Right cardiac atrium (tissue), 5 donors: ENCODE data around the gene ISG20. TPM values are rescaled to one million over a fixed set of nuclear protein-coding genes. Genes with fewer than 3 reads are reported as not detected.

Experiments
- ATAC-seq, 2 donors: fragments of 200-7000 bp; cut with Tn5 transposase; one replicate each; pipeline versions ENCODE4 v1.8.0 to v1.9.1; 2020; ENCODE audit warnings: moderate library complexity in 2 of 2, mild to moderate bottlenecking in 1 of 2
- DNase-seq, 3 donors: peaks; one replicate each; pipeline ENCODE4 v3.0.0-alpha.2; 2020
- H3K27ac ChIP-seq: one replicate; pipeline ENCODE4 v1.5.1; 2013; ENCODE audit warnings: mild to moderate bottlenecking, low read length, control low read depth, moderate library complexity
- H3K27me3 ChIP-seq: one replicate; pipeline ENCODE4 v1.6.1; 2013; ENCODE audit not compliant: control insufficient read depth, insufficient read depth
- H3K4me1 ChIP-seq: one replicate; pipeline ENCODE4 v1.6.1; 2013; ENCODE audit warnings: low read length; ENCODE audit not compliant: control insufficient read depth, insufficient read depth
- H3K4me3 ChIP-seq: one replicate; pipeline ENCODE4 v1.5.1; 2013; ENCODE audit warnings: low read length, control low read depth
- H3K9me3 ChIP-seq: one replicate; pipeline ENCODE4 v1.6.1; 2013; ENCODE audit warnings: low read length; ENCODE audit not compliant: control insufficient read depth
- WGBS: extraction: QIAGEN DNeasy Blood & Tissue Kit; methylation state at CpG from one replicate; pipeline ENCODE4 v1.1.7; 2013; 5-methylcytosine and 5-hydroxymethylcytosine counted together
- intact Hi-C, 4 donors: fragments of 100-400 bp; cut with DNase I; formaldehyde crosslinking; loops; one replicate each; pipeline versions ENCODE4 v1.11.0 to v1.14.0; 2022 to 2023
- polyA plus RNA-seq: library from polyadenylated mRNA; stranded (reverse); fragments of 200-250 nt; gene quantifications from one replicate; pipeline ENCODE4 v1.2.3, GENCODE V29; 2013
- total RNA-seq, 4 donors: library from RNA; stranded (reverse); fragmentation: NEBNext Ultra II Directional; extraction: Animal tissue kit (Norgen Biotek cat#: 25700); gene quantifications; one replicate each; pipeline ENCODE4 v1.2.1, GENCODE V29; 2021
- donor health status: healthy with polysubstance abuse.
- donor health status: DM: no; HTN: yes; CAD: no.
- donor health status: DM: no; HTN: no; CAD: no.
- donor health status: DM: no; HTN: yes; CAD: no; lungs with severe emphysema.
- donor health status: DM: yes; HTN: yes; CAD: no.

ISG20 gene
- total and polyA plus RNA-seq, 5 donors: 3.4 to 5.8 (median 5.3) TPM

DNA sequence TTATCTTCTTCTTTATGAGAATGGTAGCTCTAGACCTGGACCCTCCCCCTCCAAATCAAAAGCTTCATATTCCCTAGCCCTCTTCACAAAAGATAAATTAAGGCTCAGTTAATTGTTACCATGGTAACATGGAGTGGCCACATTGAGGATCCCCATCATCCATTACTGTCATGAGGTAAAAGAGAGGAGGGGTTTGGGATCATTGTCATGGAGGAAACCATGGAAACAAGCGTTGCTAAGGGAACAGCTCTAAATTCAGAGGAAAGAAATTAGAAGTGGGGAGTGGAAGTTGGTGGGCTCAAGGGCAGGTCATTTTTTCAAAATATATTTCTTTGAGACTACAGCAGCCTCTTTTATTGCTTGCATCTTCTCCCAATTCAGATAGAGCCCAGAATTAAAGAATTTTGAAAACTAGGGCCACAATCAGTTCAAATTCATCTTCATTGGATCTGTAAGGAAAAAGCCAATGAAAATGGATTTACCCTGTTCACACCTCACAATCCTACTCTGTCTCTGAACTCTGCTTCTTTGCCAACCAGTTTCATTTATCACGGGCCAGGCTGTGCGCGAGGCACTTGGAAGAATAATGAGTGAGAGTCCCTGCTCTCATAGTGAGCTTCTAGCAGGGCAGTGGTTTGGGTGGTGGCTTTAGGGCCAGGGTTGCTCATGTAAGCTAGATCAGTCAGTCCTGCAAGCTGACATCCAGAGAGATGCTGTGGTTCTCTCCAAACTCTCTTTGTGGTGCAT lies 29.3 kb upstream of the ISG20 start:
- ATAC-seq: no peak

DNA sequence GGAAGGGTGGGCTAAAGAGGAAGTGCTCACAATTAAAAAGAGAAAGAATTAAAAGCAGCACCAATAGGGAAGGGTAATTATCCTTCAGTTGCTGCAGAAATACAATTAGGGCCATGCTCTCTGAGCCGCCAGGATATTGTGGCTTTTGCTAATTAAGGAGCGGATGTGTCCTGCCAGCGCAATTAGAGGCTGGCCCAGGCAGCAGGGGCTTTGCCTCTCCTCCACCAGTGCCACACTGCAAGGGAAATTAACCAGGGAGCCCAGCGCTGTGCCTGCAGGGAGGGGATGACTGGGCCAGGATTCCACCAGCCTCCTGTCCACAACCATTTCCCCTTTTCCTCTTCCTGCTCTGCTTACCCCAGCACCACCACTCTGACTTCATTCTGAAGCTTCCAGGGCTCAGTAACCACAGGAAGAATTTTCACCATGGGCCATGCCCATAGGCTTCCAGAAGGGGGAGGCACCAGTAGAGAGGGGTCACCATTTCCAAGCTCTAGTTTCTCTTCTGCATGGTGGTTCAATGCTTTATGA lies 28.1 kb upstream of the ISG20 start:
- no peaks in the 10 kb centered on the region for H3K4me1 ChIP-seq
- H3K27me3 ChIP-seq: no peaks in the 10 kb centered on the region
- 41% methylated on average over 4 of the region's 4 CpGs for WGBS
- no peaks in the 10 kb centered on the region for H3K9me3 ChIP-seq
- intact Hi-C loops: loop anchor here in 1 of 4 donors (5.0 kb wide), 1 partner anchor 133 kb away; no protein-coding TSS in a partner anchor
- no peak for DNase-seq
- ATAC-seq: no peak
- no peak overlapping the region for H3K4me3 ChIP-seq
- H3K27ac ChIP-seq: no peak overlapping the region

More for the DNA sequence above, 29.3 kb upstream of the ISG20 start:
- intact Hi-C loops: loop anchor here in 1 of 4 donors (5.0 kb wide), 1 partner anchor 132 kb away; no protein-coding TSS in a partner anchor
- H3K4me1 ChIP-seq: no peaks in the 10 kb centered on the region
- no peaks in the 10 kb centered on the region for H3K9me3 ChIP-seq
- WGBS: 68% methylated on average over 4 of the region's 4 CpGs
- no peaks in the 10 kb centered on the region for H3K27me3 ChIP-seq
- DNase-seq: no peak
- no peak overlapping the region for H3K27ac ChIP-seq
- no peak overlapping the region for H3K4me3 ChIP-seq

DNA sequence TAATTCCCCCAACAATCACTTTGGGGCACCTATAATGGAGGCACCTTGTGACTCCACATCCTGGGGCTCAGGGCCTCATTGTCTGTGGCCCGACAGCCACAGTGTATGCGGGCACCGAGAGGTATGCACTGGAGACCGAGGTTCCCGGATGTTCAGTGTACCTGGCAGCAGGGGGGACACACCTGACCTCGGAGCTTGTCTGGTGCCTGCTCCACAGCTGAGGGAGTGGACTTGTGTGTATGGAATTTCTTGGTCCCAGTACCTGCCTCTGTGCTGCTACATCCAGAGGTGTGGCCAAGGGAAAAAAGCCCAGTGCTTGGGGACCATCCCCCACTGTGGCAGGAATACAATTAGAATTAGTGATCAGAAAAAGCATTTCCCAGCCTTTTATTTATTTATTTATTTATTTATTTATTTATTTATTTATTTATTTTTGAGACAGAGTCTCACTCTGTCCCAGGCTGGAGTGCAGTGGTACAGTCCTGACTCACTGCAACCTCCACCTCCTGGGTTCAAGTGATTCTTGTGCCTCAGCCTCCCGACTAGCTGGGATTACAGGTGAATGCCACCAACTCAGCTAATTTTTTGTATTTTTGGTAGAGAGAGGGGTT lies 26.5 kb upstream of the ISG20 start:
- 69% methylated on average over 7 of the region's 7 CpGs for whole genome bisulfite sequencing
- DNase-seq (no peak), ATAC-seq (no peak)
- intact Hi-C loops: loop anchor here in 1 of 4 donors (5.0 kb wide), 1 partner anchor 135 kb away; no protein-coding TSS in a partner anchor
- Histone ChIP-seq H3K4me3 (no peak overlapping the region), H3K27me3 (no peaks in the 10 kb centered on the region), H3K9me3 (no peaks in the 10 kb centered on the region), H3K4me1 (no peaks in the 10 kb centered on the region), H3K27ac (no peak overlapping the region)

DNA sequence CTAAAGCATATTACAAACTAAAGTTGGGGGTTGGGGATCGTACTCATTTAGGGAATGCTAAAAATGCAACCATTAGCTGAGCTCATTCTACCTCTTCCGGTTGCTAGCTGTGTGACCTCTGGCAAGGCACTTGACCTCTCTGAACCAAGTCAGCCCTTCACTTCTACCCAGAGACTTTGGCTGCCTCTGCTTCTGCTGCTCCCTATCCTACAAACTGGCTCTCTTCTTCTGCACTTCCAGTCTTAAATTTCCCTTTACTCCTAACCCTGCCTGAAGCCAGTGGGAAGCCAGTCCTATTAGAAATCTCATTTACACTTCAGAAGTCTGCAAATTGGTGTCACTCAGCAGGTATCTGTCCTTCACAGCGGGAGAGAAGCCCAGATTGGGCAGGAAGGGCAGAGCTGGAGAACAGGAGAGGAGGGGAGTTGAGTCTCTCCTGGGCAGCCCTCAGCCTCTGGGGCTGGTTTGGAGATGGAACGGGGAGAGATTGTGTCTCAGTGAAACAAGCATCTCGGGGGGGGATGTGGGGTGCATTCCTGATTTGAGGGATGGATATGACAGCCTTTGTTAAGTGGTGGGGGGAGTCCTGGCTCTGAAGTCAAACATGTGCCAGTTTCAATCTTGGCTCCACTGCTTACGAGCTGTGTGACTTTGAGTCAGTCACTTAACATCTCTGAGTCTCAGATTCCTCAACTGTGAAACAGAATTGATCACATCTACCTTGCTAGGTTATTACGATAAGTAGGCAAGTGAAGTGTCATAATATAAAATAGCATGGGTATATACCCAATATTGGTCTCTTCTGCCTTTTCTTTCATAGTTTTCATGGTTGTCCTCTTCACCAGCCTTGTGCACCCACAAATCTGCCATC lies 25.5 kb upstream of the ISG20 start:
- no peak overlapping the region for H3K4me3 ChIP-seq
- H3K27me3 ChIP-seq: no peaks in the 10 kb centered on the region
- DNase-seq (no peak), ATAC-seq (no peak)
- intact Hi-C loops: loop anchor here in 1 of 4 donors (5.0 kb wide), 1 partner anchor 136 kb away; no protein-coding TSS in a partner anchor
- no peak overlapping the region for H3K27ac ChIP-seq
- no peaks in the 10 kb centered on the region for H3K9me3 ChIP-seq
- 36% methylated on average over 7 of the region's 7 CpGs for WGBS
- no peaks in the 10 kb centered on the region for H3K4me1 ChIP-seq

DNA sequence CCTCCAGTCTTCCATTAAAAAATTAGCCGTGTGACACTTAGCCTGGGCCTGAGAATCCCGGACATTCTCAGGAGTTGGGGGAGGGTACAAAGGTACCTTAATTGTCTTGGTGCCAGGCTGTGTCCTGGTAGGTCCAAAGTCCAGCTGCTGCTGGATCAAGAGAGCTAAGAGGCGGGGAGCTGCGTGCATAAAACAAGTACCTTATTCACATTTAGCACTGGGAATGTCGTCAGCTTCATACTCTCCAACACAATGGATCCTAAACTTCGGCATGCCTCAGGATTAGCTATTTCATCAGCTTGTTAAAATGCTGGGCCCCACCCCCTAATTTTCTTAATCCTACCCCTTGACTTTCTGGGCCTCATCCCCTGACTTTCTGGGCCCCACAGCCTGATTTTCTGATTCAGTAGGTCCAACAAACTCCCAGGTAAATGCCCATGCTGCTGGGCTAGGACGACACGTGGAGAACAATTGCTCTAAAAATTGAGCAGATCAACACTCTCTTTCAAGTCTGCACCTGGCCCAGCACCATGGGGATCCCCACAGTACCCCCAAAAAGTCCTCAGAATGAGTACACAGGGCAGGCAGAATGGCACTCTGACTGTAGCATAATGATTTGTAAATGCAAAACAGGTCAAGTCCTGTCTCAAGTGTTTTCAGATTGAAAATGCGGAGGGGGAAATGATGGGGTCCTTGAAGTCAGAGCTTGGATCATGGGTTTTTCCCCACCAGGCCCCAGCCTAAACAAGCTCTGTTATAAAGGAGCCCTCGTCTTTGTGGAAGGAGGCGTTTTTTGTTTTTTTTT lies 23.3 kb upstream of the ISG20 start:
- intact Hi-C loops: loop anchor here in 2 of 4 donors (2.0 kb wide), 1 partner anchor 139 kb away; no protein-coding TSS in a partner anchor
- Histone ChIP-seq H3K9me3 (no peaks in the 10 kb centered on the region), H3K27ac (no peak overlapping the region), H3K4me1 (no peaks in the 10 kb centered on the region), H3K27me3 (no peaks in the 10 kb centered on the region), H3K4me3 (no peak overlapping the region)
- 71% methylated on average over 11 of the region's 11 CpGs for WGBS
- ATAC-seq (peak in 1 of 2 donors; percentile 45), DNase-seq (no peak)

DNA sequence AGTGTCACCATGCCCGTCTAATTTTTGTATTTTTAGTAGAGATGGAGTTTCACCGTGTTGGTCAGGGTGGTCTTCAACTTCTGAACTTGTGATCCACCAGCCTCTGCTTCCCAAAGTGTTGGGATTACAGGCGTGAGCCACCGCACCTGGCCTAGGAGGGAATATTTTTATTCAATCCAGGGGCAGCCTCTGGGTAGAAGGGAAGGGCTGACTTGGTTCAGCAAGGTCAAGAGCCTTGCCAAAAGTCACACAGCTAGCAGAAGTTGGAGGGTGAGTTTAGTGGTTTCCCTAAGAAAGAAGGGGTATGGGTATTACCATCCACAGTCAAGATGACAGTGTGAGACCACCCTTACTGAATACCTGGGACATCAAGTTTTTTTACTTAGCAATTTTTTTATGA lies 22.6 kb upstream of the ISG20 start:
- 77% methylated on average over 4 of the region's 4 CpGs for WGBS
- no peaks in the 10 kb centered on the region for H3K27me3 ChIP-seq
- H3K27ac ChIP-seq: no peak overlapping the region
- H3K4me1 ChIP-seq: no peaks in the 10 kb centered on the region
- H3K9me3 ChIP-seq: no peaks in the 10 kb centered on the region
- intact Hi-C loops: no loop called here
- DNase-seq (no peak), ATAC-seq (no peak)
- no peak overlapping the region for H3K4me3 ChIP-seq

DNA sequence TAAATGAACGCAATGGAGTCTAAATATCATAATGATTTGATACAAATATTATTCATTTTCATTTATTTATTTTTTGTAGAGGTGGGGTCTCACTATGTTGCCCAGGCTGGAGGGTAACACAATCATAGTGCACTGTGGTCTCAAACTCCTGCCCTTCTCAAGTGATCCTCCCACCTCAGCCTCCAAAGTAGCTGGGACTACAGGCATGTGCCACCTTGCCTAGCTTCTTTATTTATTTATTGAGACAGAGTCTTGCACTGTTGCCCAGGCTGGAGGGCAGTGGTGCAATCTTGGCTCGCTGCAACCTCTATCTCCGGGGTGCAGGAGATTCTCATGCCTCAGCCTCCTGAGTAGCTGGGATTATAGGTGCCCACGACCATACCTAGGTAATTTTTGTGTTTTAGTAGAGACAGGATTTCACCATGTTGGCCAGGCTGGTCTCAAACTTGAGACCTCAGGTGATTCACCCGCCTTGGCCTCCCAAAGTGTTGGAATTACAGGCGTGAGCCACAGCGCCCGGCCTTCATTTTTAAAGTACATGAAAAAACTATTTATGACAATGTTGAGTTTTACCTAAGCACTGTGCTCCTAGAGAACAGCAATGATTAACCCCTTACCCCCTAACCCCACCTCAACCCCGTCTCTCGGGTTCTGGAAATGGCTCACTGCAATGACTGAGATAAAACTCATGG lies 21.6 kb upstream of the ISG20 start:
- Histone ChIP-seq H3K4me1 (no peaks in the 10 kb centered on the region), H3K9me3 (no peaks in the 10 kb centered on the region), H3K4me3 (no peak overlapping the region), H3K27ac (no peak overlapping the region), H3K27me3 (no peaks in the 10 kb centered on the region)
- intact Hi-C loops: no loop called here
- 89% methylated on average over 10 of the region's 10 CpGs for WGBS
- no peak for ATAC-seq
- no peak for DNase-seq

DNA sequence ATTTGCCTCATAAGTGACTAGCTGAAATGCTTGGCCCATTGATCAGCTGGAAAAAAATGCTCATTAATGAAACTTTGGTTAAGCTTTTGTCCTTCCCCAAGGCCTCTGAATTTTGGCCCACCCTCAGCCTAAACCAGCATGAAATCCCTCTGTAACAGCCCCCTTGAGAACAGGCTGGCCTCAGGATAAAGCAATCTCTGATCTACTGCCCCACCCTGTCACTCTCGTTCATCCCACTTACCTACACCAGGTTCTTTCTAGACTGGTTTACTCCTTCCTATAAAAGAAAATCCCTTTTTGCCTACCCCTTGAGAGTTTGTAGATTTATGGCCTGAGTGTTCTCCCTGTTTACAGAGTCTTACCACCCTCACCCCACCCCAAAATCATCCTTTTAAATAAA lies 21.0 kb upstream of the ISG20 start:
- H3K4me3 ChIP-seq: no peak overlapping the region
- no peaks in the 10 kb centered on the region for H3K27me3 ChIP-seq
- H3K4me1 ChIP-seq: no peaks in the 10 kb centered on the region
- DNase-seq (no peak), ATAC-seq (no peak)
- no peak overlapping the region for H3K27ac ChIP-seq
- no peaks in the 10 kb centered on the region for H3K9me3 ChIP-seq
- intact Hi-C loops: no loop called here
- WGBS: 59% methylated on average over 1 of the region's 1 CpG

DNA sequence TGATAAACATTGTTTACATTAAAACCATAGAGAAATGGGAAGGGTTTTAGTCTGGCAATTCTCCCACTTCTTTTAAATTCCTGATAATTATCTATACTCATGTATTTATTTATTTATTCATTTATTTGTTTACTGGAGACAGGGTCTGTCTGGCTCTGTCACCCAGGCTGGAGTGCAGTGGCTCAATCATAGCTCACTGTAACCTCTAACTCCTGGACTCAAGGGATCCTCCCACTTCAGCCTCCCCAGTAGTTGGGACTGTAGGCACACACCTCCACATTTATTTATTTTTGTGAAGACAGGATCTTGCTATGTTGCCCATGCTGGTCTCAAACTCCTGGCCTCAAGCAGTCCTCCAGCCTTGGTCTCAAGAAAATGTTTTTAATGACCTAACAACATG lies 20.1 kb upstream of the ISG20 start:
- Histone ChIP-seq H3K27ac (no peak overlapping the region), H3K27me3 (no peaks in the 10 kb centered on the region), H3K4me3 (no peak overlapping the region), H3K9me3 (no peaks in the 10 kb centered on the region), H3K4me1 (no peaks in the 10 kb centered on the region)
- intact Hi-C loops: no loop called here
- ATAC-seq (no peak), DNase-seq (no peak)

DNA sequence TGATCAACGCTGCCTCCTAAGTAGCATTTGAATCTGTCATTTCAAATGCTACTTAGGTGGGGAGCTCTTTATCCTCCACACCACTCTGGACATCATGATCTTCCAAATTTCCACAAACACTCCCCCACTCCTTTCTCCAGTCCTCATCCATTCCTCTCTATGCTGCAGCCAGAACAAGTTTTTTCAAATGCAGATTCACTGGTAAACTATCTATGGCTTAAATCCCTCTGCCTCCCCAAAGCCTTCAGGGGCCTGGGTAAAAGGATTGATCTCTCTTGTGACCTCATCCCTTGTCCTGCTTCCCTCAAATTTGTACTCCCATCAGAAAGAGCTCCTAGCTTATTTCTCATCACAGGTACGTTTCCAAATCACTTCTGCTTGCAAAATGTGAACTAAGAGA lies 19.0 kb upstream of the ISG20 start:
- no peak overlapping the region for H3K27ac ChIP-seq
- H3K4me3 ChIP-seq: no peak overlapping the region
- ATAC-seq (no peak), DNase-seq (no peak)
- intact Hi-C loops: loop anchor here in 2 of 4 donors (5.0 to 10.0 kb wide), 2 partner anchors 147 to 215 kb away; no protein-coding TSS in a partner anchor
- no peaks in the 10 kb centered on the region for H3K27me3 ChIP-seq
- no peaks in the 10 kb centered on the region for H3K9me3 ChIP-seq
- 81% methylated on average over 2 of the region's 2 CpGs for WGBS
- H3K4me1 ChIP-seq: no peaks in the 10 kb centered on the region
